Activated CD8-positive, alpha-beta T cell treated with anti-CD3 and anti-CD28 coated beads for 36 hours (primary cell): ENCODE measurements around the gene TEKT2. TPM values are rescaled to one million over a fixed set of nuclear protein-coding genes. Genes with fewer than 3 reads are reported as not detected.

ENCODE experiments used
- ATAC-seq: fragments of 200-7000 bp; cut with Tn5 transposase; one replicate; pipeline ENCODE4 v1.10.0; 2021; ENCODE audit warnings: mild to moderate bottlenecking, moderate library complexity
- CTCF ChIA-PET: fragments of 350-600 bp; sonication (Branson Sonifier 250); formaldehyde crosslinking; loops from one replicate; lab custom pipeline; 2021; ENCODE audit warnings: antibody characterized with exemption; lab: Charles Lee
- POLR2A ChIA-PET: fragments of 350-600 bp; sonication (Branson Sonifier 250); formaldehyde crosslinking; loops from one replicate; lab custom pipeline; 2021; ENCODE audit warnings: antibody characterized with exemption; lab: Charles Lee
- DNase-seq: peaks from one replicate; pipeline ENCODE4 v3.0.0-alpha.2; 2020
- H3K27ac Mint-ChIP-seq: one replicate; pipeline ENCODE4 v1.8.0; 2021; ENCODE audit warnings: mild to moderate bottlenecking, mixed read lengths
- H3K27me3 Mint-ChIP-seq: one replicate; pipeline ENCODE4 v1.8.0; 2021; ENCODE audit warnings: mixed read lengths
- H3K36me3 Mint-ChIP-seq: one replicate; pipeline ENCODE4 v1.8.0; 2021; ENCODE audit warnings: low read depth, mixed read lengths
- H3K4me1 Mint-ChIP-seq: one replicate; pipeline ENCODE4 v1.8.0; 2021; ENCODE audit warnings: low read depth, mixed read lengths
- H3K4me3 Mint-ChIP-seq: one replicate; pipeline ENCODE4 v1.8.0; 2021; ENCODE audit warnings: mild to moderate bottlenecking, moderate library complexity, mixed read lengths
- H3K9me3 Mint-ChIP-seq: one replicate; pipeline ENCODE4 v1.8.0; 2021; ENCODE audit warnings: mixed read lengths
- CTCF ChIP-seq: fragments of 200-600 bp; IDR thresholded peaks from one replicate; pipeline ENCODE4 v1.8.0; 2022; ENCODE audit warnings: antibody characterized with exemption, mild to moderate bottlenecking
- intact Hi-C: fragments of 100-400 bp; cut with micrococcal nuclease; formaldehyde crosslinking; loops from one replicate; pipeline ENCODE4 v1.10.0; 2022
- total RNA-seq, 2 experiments: library from RNA; stranded (reverse); gene quantifications; one replicate each; pipeline ENCODE4 v1.2.3, GENCODE V29; 2021

TEKT2 gene
- total RNA-seq, 2 experiments from 2014 or later: 0.20 to 0.34 TPM

GRCh38 chr1:36089393-36090121 is 5.7 kb downstream of the TEKT2 start:
- CTCF ChIA-PET: interaction anchor here (0.6 to 2.6 kb wide), 6 partner anchors 21 to 333 kb away, joined by 3 to 13 read pairs (median 3); partner anchors contain the start of gene TRAPPC3
- Mint-ChIP-seq H3K27ac (peak overlapping the region; percentile 89), H3K4me1 (peaks cover 10% of the 10 kb centered on the region), H3K4me3 (peak overlapping the region; percentile 90), H3K9me3 (no peaks in the 10 kb centered on the region), H3K27me3 (peaks cover 11% of the 10 kb centered on the region), H3K36me3 (peaks cover 22% of the 10 kb centered on the region)
- DNase-seq (peak; percentile 42), ATAC-seq (no peak)
- intact Hi-C loops: loop anchor here (5.0 to 10.0 kb wide), 2 partner anchors 157 to 195 kb away; partner anchors contain the start of gene AGO3
- POLR2A ChIA-PET: interaction anchor here (0.7 to 1.4 kb wide), 4 partner anchors 15 to 159 kb away, joined by 3 read pairs; partner anchors contain the start of gene AGO3
- TF ChIP-seq CTCF: no peak

DNA sequence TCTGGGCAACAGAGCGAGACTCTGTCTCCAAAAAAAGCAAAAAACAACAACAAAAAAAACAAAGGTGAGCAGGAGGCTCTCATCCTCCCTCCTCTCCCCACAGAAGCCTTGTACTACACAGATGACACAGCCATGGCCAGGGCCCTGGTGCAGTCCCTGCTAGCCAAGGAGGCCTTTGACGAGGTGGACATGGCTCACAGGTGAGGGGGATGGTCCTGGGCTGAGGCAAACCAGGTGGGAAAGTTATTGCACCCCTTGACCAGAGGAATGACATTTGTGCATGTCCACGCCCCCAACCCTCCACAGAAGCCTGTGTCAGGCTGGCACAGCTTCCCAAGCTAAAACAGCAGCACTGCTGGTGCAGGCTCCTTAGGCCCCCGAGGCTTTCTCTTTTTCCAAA is 7.2 kb downstream of the TEKT2 start:
- Mint-ChIP-seq H3K27me3 (peaks cover 2% of the 10 kb centered on the region), H3K36me3 (peaks cover 22% of the 10 kb centered on the region), H3K4me1 (peaks cover 10% of the 10 kb centered on the region), H3K9me3 (no peaks in the 10 kb centered on the region), H3K4me3 (no peak overlapping the region), H3K27ac (no peak overlapping the region)
- DNase-seq (no peak), ATAC-seq (no peak)
- ChIA-PET CTCF (interaction anchor here (2.6 kb wide), 1 partner anchor 44 kb away, joined by 13 read pairs; no protein-coding TSS in a partner anchor), POLR2A (no interaction called here)
- intact Hi-C loops: loop anchor here (10.0 kb wide), 1 partner anchor 194 kb away; no protein-coding TSS in a partner anchor
- TF ChIP-seq CTCF: no peak

DNA sequence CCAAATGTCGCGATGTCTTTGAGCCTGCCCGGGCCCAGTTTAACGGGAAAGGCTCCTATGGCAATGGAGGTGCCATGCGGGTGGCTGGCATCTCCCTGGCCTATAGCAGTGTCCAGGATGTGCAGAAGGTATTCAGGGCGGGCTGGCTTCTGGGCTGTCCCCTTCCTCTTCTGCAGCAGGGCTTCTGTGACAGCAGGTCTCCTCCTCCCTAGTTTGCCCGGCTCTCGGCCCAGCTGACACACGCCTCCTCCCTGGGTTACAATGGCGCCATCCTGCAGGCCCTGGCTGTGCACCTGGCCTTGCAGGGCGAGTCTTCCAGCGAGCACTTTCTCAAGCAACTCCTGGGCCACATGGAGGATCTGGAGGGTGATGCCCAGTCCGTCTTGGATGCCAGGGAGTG is 7.8 kb downstream of the TEKT2 start:
- no peak overlapping the region for H3K4me3 Mint-ChIP-seq
- CTCF ChIA-PET: interaction anchor here (1.6 to 2.1 kb wide), 3 partner anchors 57 to 208 kb away, joined by 5 to 7 read pairs (median 7); partner anchors contain the start of gene TRAPPC3
- H3K9me3 Mint-ChIP-seq: no peaks in the 10 kb centered on the region
- POLR2A ChIA-PET: no interaction called here
- H3K36me3 Mint-ChIP-seq: peaks cover 22% of the 10 kb centered on the region
- no peak overlapping the region for H3K27ac Mint-ChIP-seq
- H3K4me1 Mint-ChIP-seq: peaks cover 10% of the 10 kb centered on the region
- intact Hi-C loops: loop anchor here (10.0 kb wide), 1 partner anchor 193 kb away; no protein-coding TSS in a partner anchor
- DNase-seq (no peak), ATAC-seq (no peak)
- no peak for TF ChIP-seq CTCF
- H3K27me3 Mint-ChIP-seq: peaks cover 2% of the 10 kb centered on the region

DNA sequence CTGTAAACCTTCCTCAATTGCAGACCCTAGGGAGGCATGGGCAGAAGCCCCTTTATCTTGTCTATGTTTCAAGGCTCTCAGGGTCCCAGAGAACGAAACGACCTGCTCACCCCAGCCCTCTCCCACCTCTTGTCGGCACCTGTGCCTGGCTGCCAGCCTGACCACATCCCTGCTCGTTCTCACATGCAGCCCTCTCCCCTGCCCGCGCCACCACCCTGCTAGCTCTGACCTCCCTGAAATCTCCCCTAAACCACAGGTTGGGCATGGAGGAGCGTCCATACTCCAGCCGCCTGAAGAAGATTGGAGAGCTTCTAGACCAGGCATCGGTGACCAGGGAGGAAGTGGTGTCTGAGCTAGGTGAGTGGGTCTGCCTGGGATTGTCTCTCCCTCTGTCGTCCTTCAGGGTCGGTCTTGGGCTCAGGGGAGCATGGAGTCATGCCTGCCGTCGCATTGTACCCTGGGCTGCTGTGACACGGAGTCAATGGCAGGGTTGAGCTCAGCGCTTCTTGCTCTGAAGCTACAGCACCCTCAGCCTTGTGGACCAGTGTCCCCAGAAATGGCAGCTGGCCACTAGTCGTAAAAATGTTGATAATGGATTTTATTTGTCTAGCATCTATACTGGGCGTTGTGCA is 8.4 kb downstream of the TEKT2 start:
- intact Hi-C loops: loop anchor here (10.0 kb wide), 1 partner anchor 193 kb away; no protein-coding TSS in a partner anchor
- TF ChIP-seq CTCF: no peak
- no peak overlapping the region for H3K27ac Mint-ChIP-seq
- DNase-seq (no peak), ATAC-seq (no peak)
- CTCF ChIA-PET: interaction anchor here (1.6 to 6.9 kb wide), 4 partner anchors 41 to 207 kb away, joined by 5 to 71 read pairs (median 7); partner anchors contain the start of gene TRAPPC3
- H3K9me3 Mint-ChIP-seq: no peaks in the 10 kb centered on the region
- peaks cover 22% of the 10 kb centered on the region for H3K36me3 Mint-ChIP-seq
- no peaks in the 10 kb centered on the region for H3K27me3 Mint-ChIP-seq
- no peak overlapping the region for H3K4me3 Mint-ChIP-seq
- H3K4me1 Mint-ChIP-seq: peaks cover 10% of the 10 kb centered on the region
- POLR2A ChIA-PET: interaction anchor here (1.0 kb wide), 1 partner anchor 27 kb away, joined by 3 read pairs; no protein-coding TSS in a partner anchor
